Thoracic aorta (tissue), 2 donors: ENCODE results near the gene DIS3L2. TPM values are rescaled to one million over a fixed set of nuclear protein-coding genes. Genes with fewer than 3 reads are reported as not detected.
"Not testable (repeated sequence)": the region's sequence is repeated elsewhere in the genome, so short reads cannot be mapped to it uniquely, and the experiment has no call there.

ENCODE experiments used
- ATAC-seq: fragments of 150-250 bp; one replicate; pipeline ENCODE4 v1.8.0; 2017; ENCODE audit warnings: low read depth; ENCODE audit not compliant: insufficient number of reproducible peaks, low FRiP score
- DNase-seq: peaks from one replicate; pipeline ENCODE4 v3.0.0-alpha.2; 2020; ENCODE audit warnings: low spot score
- H3K27ac ChIP-seq, 2 donors: fragments of 200-600 bp; sonication (generic); 1 replicate in 1 of 2; 2 replicates in 1 of 2; pipeline ENCODE4 v1.5.1; 2016; ENCODE audit warnings: mild to moderate bottlenecking in 2 of 2, moderate library complexity in 2 of 2
- H3K27me3 ChIP-seq: fragments of 200-600 bp; sonication (generic); replicated peaks from 2 replicates; pipeline ENCODE4 v1.6.0; 2016; ENCODE audit warnings: mild to moderate bottlenecking; ENCODE audit not compliant: insufficient read depth
- H3K36me3 ChIP-seq: fragments of 200-600 bp; sonication (generic); one replicate; pipeline ENCODE4 v1.5.1; 2016
- H3K4me1 ChIP-seq, 2 donors: fragments of 200-600 bp; sonication (generic); 1 replicate in 1 of 2; 2 replicates in 1 of 2; pipeline versions ENCODE4 v1.5.1 to v1.6.0; 2016; ENCODE audit warnings: low read depth in 2 of 2, mild to moderate bottlenecking in 1 of 2; ENCODE audit not compliant: control insufficient read depth in 1 of 2
- H3K4me3 ChIP-seq: fragments of 200-600 bp; sonication (generic); 2 replicates; pipeline ENCODE4 v1.5.1; 2016; ENCODE audit warnings: mild to moderate bottlenecking
- H3K9me3 ChIP-seq: fragments of 200-600 bp; sonication (generic); 2 replicates; pipeline ENCODE4 v1.5.1; 2016
- CTCF ChIP-seq: fragments of 200-600 bp; sonication (generic); IDR thresholded peaks from one replicate; pipeline ENCODE4 v1.5.1; 2019; ENCODE audit warnings: antibody characterized with exemption
- total RNA-seq, 2 donors: library from RNA; depleted of rRNA; stranded (reverse); fragments of >200 nt; gene quantifications; one replicate each; pipeline versions ENCODE4 v1.1.0 to v1.2.3, GENCODE V29; 2016

DIS3L2 gene
- total RNA-seq, 2 donors from 2014 or later: 26.4 to 32.5 TPM

GRCh38 chr2:232369126-232369951 lies 407.8 kb downstream of the DIS3L2 start:
- H3K4me3 ChIP-seq: no peak overlapping the region
- no peak overlapping the region for H3K27ac ChIP-seq
- H3K27me3 ChIP-seq: no peaks in the 10 kb centered on the region
- DNase-seq (no peak), ATAC-seq (no peak)
- TF ChIP-seq CTCF: no peak
- H3K36me3 ChIP-seq: no peaks in the 10 kb centered on the region
- H3K9me3 ChIP-seq: no peaks in the 10 kb centered on the region
- H3K4me1 ChIP-seq: no peaks in the 10 kb centered on the region

GRCh38 chr2:232370007-232370406 lies 408.5 kb downstream of the DIS3L2 start:
- not testable (repeated sequence) for H3K9me3 ChIP-seq, ATAC-seq, H3K36me3 ChIP-seq, H3K4me3 ChIP-seq, DNase-seq, H3K27ac ChIP-seq, H3K4me1 ChIP-seq, H3K27me3 ChIP-seq

GRCh38 chr2:232372231-232373208 lies 411.0 kb downstream of the DIS3L2 start:
- TF ChIP-seq CTCF: no peak
- ATAC-seq: no peak
- Histone ChIP-seq H3K9me3 (no peaks in the 10 kb centered on the region), H3K4me3 (no peak overlapping the region), H3K36me3 (no peaks in the 10 kb centered on the region), H3K4me1 (no peaks in the 10 kb centered on the region), H3K27ac (no peak overlapping the region), H3K27me3 (no peaks in the 10 kb centered on the region)
- no peak for DNase-seq

- TF ChIP-seq CTCF: no peak
- no peaks in the 10 kb centered on the region for H3K4me1 ChIP-seq
- H3K9me3 ChIP-seq: no peaks in the 10 kb centered on the region
- DNase-seq (no peak), ATAC-seq (no peak)
- no peak overlapping the region for H3K4me3 ChIP-seq
- no peaks in the 10 kb centered on the region for H3K36me3 ChIP-seq
- H3K27ac ChIP-seq: no peak overlapping the region
- no peaks in the 10 kb centered on the region for H3K27me3 ChIP-seq
Measured at GRCh38 chr2:232374356-232374755, 412.8 kb downstream of the DIS3L2 start.

- Histone ChIP-seq H3K36me3 (no peaks in the 10 kb centered on the region), H3K27me3 (no peaks in the 10 kb centered on the region), H3K27ac (no peak overlapping the region), H3K4me3 (no peak overlapping the region), H3K4me1 (no peaks in the 10 kb centered on the region), H3K9me3 (no peaks in the 10 kb centered on the region)
- ATAC-seq (no peak), DNase-seq (no peak)
- no peak for TF ChIP-seq CTCF
Measured at GRCh38 chr2:232375164-232375563, 413.7 kb downstream of the DIS3L2 start.
